HEK293 (cell line): ENCODE results near the gene COX7A2.

ENCODE experiments used
- CTCF ChIA-PET: fragments of 350-600 bp; formaldehyde crosslinking; extraction: SDS; loops from one replicate; lab custom pipeline; 2021; ENCODE audit warnings: antibody characterized with exemption; lab: Yijun Ruan, JAX
- POLR2A ChIA-PET: fragments of 300-600 bp; formaldehyde crosslinking; extraction: SDS; loops from one replicate; lab custom pipeline; 2020; ENCODE audit warnings: antibody characterized with exemption, inconsistent platforms; lab: Yijun Ruan, JAX
- H3K27ac ChIP-seq: fragments of 200-500 bp; sonication (Bioruptor generic); 2 replicates; pipeline ENCODE4 v1.5.1; 2014; ENCODE audit warnings: low read depth, low read length, control low read depth, inconsistent platforms; ENCODE audit errors: extremely low read depth
- H3K36me3 ChIP-seq, 2 experiments: fragments of 200-500 bp in 1 of 2; sonication (Bioruptor generic) in 1 of 2; 1 replicate in 1 of 2; 2 replicates in 1 of 2; pipeline ENCODE4 v1.5.1; 2014 to 2017; ENCODE audit warnings: inconsistent platforms in 2 of 2, low read length in 2 of 2; ENCODE audit not compliant: control insufficient read depth in 2 of 2, insufficient read depth in 1 of 2
- H3K4me1 ChIP-seq: fragments of 200-500 bp; sonication (Bioruptor generic); 2 replicates; pipeline ENCODE4 v1.5.1; 2014; ENCODE audit warnings: mild to moderate bottlenecking, low read length, inconsistent platforms; ENCODE audit not compliant: control insufficient read depth, insufficient read depth
- H3K4me3 ChIP-seq: 2 replicates; pipeline ENCODE4 v1.5.1; 2011; ENCODE audit warnings: low read depth, mild to moderate bottlenecking, control low read depth, low read length, moderate library complexity
- H3K9me3 ChIP-seq: fragments of 200-500 bp; sonication (Bioruptor generic); 2 replicates; pipeline ENCODE4 v1.5.1; 2014; ENCODE audit warnings: low read depth, low read length, inconsistent platforms; ENCODE audit not compliant: control insufficient read depth, insufficient read depth
- EGR2 ChIP-seq: fragments of 450-650 bp; formaldehyde crosslinking; IDR thresholded peaks from 2 replicates; pipeline ENCODE4 v1.5.1; 2016; ENCODE audit warnings: low read depth, missing biosample characterization, missing genetic modification characterization
- HOXD13 ChIP-seq: sonication (generic); formaldehyde crosslinking; IDR thresholded peaks from 2 replicates; pipeline ENCODE4 v1.8.0; 2022; ENCODE audit warnings: missing genetic modification reagents, borderline replicate concordance
- ZNF112 ChIP-seq: fragments of 450-650 bp; formaldehyde crosslinking; IDR thresholded peaks from 2 replicates; pipeline ENCODE4 v1.5.0; 2017; ENCODE audit warnings: missing biosample characterization, missing genetic modification characterization
- ZNF174 ChIP-seq: fragments of 450-650 bp; formaldehyde crosslinking; IDR thresholded peaks from 2 replicates; pipeline ENCODE4 v1.5.0; 2017; ENCODE audit warnings: missing biosample characterization, mild to moderate bottlenecking, missing genetic modification characterization
- ZNF292 ChIP-seq: fragments of 450-650 bp; formaldehyde crosslinking; IDR thresholded peaks from 2 replicates; pipeline ENCODE4 v1.5.1; 2016; ENCODE audit warnings: low read depth, missing biosample characterization, missing genetic modification characterization, borderline replicate concordance
- ZNF354C ChIP-seq: fragments of 450-650 bp; formaldehyde crosslinking; IDR thresholded peaks from 2 replicates; pipeline ENCODE4 v1.5.1; 2016; ENCODE audit warnings: missing biosample characterization, missing genetic modification characterization, low read depth, borderline replicate concordance
- ZNF404 ChIP-seq: fragments of 450-650 bp; formaldehyde crosslinking; IDR thresholded peaks from 2 replicates; pipeline ENCODE4 v1.5.1; 2017; ENCODE audit warnings: missing biosample characterization, missing genetic modification characterization
- ZNF521 ChIP-seq: fragments of 450-650 bp; formaldehyde crosslinking; IDR thresholded peaks from 2 replicates; pipeline ENCODE4 v1.5.1; 2017; ENCODE audit warnings: missing biosample characterization, mild to moderate bottlenecking, missing genetic modification characterization
- ZNF529 ChIP-seq: fragments of 450-650 bp; formaldehyde crosslinking; IDR thresholded peaks from 2 replicates; pipeline ENCODE4 v1.5.1; 2017; ENCODE audit warnings: missing genetic modification characterization, missing biosample characterization; ENCODE audit not compliant: insufficient replicate concordance
- ZNF544 ChIP-seq: fragments of 450-650 bp; formaldehyde crosslinking; IDR thresholded peaks from 2 replicates; pipeline ENCODE4 v1.5.0; 2017; ENCODE audit warnings: missing biosample characterization, missing genetic modification characterization
- ZNF561 ChIP-seq: fragments of 450-650 bp; IDR thresholded peaks from 2 replicates; pipeline ENCODE4 v1.5.1; 2018; ENCODE audit warnings: missing biosample characterization, missing genetic modification characterization, borderline replicate concordance
- ZNF571 ChIP-seq: fragments of 450-650 bp; formaldehyde crosslinking; IDR thresholded peaks from 2 replicates; pipeline ENCODE4 v1.5.0; 2017; ENCODE audit warnings: missing biosample characterization, missing genetic modification characterization
- ZNF785 ChIP-seq: fragments of 450-650 bp; formaldehyde crosslinking; IDR thresholded peaks from 2 replicates; pipeline ENCODE4 v1.5.1; 2016; ENCODE audit warnings: missing biosample characterization, missing genetic modification characterization
- TF ChIP-seq, protein P1 (sequence below): fragments of 450-650 bp; formaldehyde crosslinking; IDR thresholded peaks from 2 replicates; pipeline ENCODE4 v1.5.1; 2017; ENCODE audit warnings: missing biosample characterization, missing genetic modification characterization
- TF ChIP-seq, protein P2 (sequence below): fragments of 450-650 bp; formaldehyde crosslinking; IDR thresholded peaks from 2 replicates; pipeline ENCODE4 v1.5.1; 2016; ENCODE audit warnings: missing biosample characterization, missing genetic modification characterization
- TF ChIP-seq, protein P3 (sequence below): sonication (generic); formaldehyde crosslinking; IDR thresholded peaks from 2 replicates; pipeline ENCODE4 v1.8.1; 2022; ENCODE audit warnings: mild to moderate bottlenecking, moderate library complexity, missing genetic modification reagents
- TF ChIP-seq, protein P4 (sequence below): fragments of 450-650 bp; formaldehyde crosslinking; IDR thresholded peaks from 2 replicates; pipeline ENCODE4 v1.5.1; 2016; ENCODE audit warnings: missing biosample characterization, missing genetic modification characterization
- TF ChIP-seq, protein P5 (sequence below): IDR thresholded peaks from 2 replicates; pipeline ENCODE4 v1.6.1; 2011; ENCODE audit warnings: mild to moderate bottlenecking, low read depth, low read length, borderline replicate concordance
- TF ChIP-seq, protein P6 (sequence below): fragments of 450-650 bp; formaldehyde crosslinking; IDR thresholded peaks from 2 replicates; pipeline ENCODE4 v1.5.1; 2016; ENCODE audit warnings: missing biosample characterization, missing genetic modification characterization
- TF ChIP-seq, protein P7 (sequence below): fragments of 450-650 bp; formaldehyde crosslinking; optimal IDR thresholded peaks from 2 replicates; pipeline ENCODE3; 2016; ENCODE audit warnings: missing biosample characterization, mild to moderate bottlenecking, missing genetic modification characterization

Gene COX7A2

DNA sequence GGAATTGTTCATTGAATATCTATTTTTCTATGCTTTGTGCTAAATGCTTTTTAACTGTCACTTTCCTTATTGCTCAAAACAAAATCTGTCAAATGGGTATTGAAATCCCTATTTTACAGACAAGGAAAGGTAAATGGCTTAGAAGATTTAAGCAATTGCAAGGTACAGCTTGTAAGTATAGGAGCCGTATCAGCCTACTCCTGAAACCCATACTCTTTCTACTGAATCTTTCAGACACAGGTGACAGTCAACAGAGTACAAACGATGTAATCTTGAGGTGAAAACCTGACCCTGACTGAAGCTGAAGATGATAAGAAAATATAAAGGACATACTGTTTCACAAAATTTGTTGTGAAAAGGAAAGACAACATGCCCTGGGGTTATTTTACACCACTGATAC, 7.0 kb upstream of the COX7A2 start:
- ChIA-PET CTCF (interaction anchor here (0.7 to 4.9 kb wide), 4 partner anchors 15 to 296 kb away, joined by 3 to 22 read pairs (median 4); no protein-coding TSS in a partner anchor), POLR2A (interaction anchor here (0.9 kb wide), 1 partner anchor 12 kb away, joined by 3 read pairs; no protein-coding TSS in a partner anchor)
- Histone ChIP-seq H3K4me1 (no peaks in the 10 kb centered on the region), H3K4me3 (no peak overlapping the region), H3K36me3 (peaks cover 0 to 30% of the 10 kb centered on the region in 2 experiments; a peak in 1 of 3 replicates), H3K9me3 (no peaks in the 10 kb centered on the region), H3K27ac (no peak overlapping the region)
- TF ChIP-seq, protein P1, sequence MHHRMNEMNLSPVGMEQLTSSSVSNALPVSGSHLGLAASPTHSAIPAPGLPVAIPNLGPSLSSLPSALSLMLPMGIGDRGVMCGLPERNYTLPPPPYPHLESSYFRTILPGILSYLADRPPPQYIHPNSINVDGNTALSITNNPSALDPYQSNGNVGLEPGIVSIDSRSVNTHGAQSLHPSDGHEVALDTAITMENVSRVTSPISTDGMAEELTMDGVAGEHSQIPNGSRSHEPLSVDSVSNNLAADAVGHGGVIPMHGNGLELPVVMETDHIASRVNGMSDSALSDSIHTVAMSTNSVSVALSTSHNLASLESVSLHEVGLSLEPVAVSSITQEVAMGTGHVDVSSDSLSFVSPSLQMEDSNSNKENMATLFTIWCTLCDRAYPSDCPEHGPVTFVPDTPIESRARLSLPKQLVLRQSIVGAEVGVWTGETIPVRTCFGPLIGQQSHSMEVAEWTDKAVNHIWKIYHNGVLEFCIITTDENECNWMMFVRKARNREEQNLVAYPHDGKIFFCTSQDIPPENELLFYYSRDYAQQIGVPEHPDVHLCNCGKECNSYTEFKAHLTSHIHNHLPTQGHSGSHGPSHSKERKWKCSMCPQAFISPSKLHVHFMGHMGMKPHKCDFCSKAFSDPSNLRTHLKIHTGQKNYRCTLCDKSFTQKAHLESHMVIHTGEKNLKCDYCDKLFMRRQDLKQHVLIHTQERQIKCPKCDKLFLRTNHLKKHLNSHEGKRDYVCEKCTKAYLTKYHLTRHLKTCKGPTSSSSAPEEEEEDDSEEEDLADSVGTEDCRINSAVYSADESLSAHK = no peak
- TF ChIP-seq ZNF785 (tag by site-specific recombination) (no peak), ZNF354C (tag by site-specific recombination) (no peak), ZNF404 (tag by site-specific recombination) (no peak), ZNF292 (no peak), ZNF529 (tag by site-specific recombination) (no peak), ZNF561 (no peak)
- TF ChIP-seq, protein P2, sequence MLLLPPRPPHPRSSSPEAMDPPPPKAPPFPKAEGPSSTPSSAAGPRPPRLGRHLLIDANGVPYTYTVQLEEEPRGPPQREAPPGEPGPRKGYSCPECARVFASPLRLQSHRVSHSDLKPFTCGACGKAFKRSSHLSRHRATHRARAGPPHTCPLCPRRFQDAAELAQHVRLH (tag by site-specific recombination) = no peak
- TF ChIP-seq, protein P3, sequence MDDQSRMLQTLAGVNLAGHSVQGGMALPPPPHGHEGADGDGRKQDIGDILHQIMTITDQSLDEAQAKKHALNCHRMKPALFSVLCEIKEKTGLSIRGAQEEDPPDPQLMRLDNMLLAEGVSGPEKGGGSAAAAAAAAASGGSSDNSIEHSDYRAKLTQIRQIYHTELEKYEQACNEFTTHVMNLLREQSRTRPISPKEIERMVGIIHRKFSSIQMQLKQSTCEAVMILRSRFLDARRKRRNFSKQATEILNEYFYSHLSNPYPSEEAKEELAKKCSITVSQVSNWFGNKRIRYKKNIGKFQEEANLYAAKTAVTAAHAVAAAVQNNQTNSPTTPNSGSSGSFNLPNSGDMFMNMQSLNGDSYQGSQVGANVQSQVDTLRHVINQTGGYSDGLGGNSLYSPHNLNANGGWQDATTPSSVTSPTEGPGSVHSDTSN (CRISPR knock-in tag) = no peak
- TF ChIP-seq, protein P4, sequence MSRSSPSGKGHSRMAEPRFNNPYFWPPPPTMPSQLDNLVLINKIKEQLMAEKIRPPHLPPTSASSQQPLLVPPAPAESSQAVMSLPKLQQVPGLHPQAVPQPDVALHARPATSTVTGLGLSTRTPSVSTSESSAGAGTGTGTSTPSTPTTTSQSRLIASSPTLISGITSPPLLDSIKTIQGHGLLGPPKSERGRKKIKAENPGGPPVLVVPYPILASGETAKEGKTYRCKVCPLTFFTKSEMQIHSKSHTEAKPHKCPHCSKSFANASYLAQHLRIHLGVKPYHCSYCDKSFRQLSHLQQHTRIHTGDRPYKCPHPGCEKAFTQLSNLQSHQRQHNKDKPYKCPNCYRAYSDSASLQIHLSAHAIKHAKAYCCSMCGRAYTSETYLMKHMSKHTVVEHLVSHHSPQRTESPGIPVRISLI = no peak
- TF ChIP-seq, all 188 proteins: peak for 0

DNA sequence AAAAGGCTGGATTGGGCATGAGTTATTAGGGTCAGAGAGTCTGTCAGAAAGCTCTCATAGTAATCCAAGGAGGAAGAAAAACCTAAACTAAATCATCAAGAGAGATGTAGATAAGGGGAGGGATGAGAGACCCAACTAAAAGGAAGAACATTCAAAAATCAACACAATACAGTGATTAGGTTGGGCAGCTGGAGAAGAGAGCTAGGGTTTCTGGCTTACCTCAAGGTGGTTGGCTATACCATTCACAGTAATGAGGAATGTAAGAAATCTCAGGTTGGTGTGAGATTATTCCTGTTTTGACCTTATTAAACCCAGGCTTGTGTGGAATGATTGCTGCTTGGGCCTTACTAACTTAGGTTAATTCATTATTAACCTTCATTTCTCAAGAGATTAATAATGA, 6.2 kb upstream of the COX7A2 start:
- H3K36me3 ChIP-seq = peaks cover 0 to 23% of the 10 kb centered on the region in 2 experiments; a peak in 1 of 3 replicates
- no peaks in the 10 kb centered on the region for H3K9me3 ChIP-seq
- no peak for TF ChIP-seq EGR2 (tag by site-specific recombination)
- TF ChIP-seq, protein P5, sequence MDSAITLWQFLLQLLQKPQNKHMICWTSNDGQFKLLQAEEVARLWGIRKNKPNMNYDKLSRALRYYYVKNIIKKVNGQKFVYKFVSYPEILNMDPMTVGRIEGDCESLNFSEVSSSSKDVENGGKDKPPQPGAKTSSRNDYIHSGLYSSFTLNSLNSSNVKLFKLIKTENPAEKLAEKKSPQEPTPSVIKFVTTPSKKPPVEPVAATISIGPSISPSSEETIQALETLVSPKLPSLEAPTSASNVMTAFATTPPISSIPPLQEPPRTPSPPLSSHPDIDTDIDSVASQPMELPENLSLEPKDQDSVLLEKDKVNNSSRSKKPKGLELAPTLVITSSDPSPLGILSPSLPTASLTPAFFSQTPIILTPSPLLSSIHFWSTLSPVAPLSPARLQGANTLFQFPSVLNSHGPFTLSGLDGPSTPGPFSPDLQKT = no peak
- ChIA-PET POLR2A (interaction anchor here (0.9 kb wide), 1 partner anchor 13 kb away, joined by 3 read pairs; no protein-coding TSS in a partner anchor), CTCF (interaction anchor here (0.9 to 4.9 kb wide), 3 partner anchors 15 to 277 kb away, joined by 4 to 22 read pairs (median 4); no protein-coding TSS in a partner anchor)
- H3K4me1 ChIP-seq = no peaks in the 10 kb centered on the region
- H3K4me3 ChIP-seq = no peak overlapping the region
- no peak overlapping the region for H3K27ac ChIP-seq

DNA sequence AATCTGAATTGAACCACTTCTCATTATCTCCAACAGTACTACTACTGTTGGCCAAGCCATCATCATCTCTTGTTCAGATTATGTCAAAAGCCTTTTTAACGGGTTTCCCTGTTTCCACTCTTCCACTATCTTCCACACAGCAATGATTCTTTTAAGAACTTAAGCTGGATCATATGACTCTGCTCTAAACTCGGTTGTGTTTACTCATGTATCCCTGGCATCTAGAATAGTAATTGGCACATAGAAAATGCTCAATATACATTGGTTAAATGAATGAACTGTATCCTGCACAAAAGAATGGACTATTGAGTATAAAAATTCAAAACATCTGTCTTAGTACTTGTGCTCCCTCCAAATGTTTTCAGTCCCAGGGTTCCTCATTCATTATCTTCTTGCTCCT, 2.8 kb upstream of the COX7A2 start:
- Histone ChIP-seq H3K9me3 (no peaks in the 10 kb centered on the region), H3K4me1 (no peaks in the 10 kb centered on the region), H3K4me3 (no peak overlapping the region), H3K36me3 (peaks cover 0 to 8% of the 10 kb centered on the region in 2 experiments; a peak in 2 of 3 replicates), H3K27ac (no peak overlapping the region)
- POLR2A ChIA-PET = no interaction called here
- CTCF ChIA-PET = no interaction called here
- TF ChIP-seq ZNF544 (no peak), ZNF521 (tag by site-specific recombination) (no peak), ZNF571 (tag by site-specific recombination) (no peak), ZNF112 (tag by site-specific recombination) (no peak), ZNF174 (tag by site-specific recombination) (no peak), HOXD13 (CRISPR knock-in tag) (no peak)
- TF ChIP-seq, protein P6, sequence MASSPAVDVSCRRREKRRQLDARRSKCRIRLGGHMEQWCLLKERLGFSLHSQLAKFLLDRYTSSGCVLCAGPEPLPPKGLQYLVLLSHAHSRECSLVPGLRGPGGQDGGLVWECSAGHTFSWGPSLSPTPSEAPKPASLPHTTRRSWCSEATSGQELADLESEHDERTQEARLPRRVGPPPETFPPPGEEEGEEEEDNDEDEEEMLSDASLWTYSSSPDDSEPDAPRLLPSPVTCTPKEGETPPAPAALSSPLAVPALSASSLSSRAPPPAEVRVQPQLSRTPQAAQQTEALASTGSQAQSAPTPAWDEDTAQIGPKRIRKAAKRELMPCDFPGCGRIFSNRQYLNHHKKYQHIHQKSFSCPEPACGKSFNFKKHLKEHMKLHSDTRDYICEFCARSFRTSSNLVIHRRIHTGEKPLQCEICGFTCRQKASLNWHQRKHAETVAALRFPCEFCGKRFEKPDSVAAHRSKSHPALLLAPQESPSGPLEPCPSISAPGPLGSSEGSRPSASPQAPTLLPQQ (tag by site-specific recombination) = no peak
- TF ChIP-seq, protein P7, sequence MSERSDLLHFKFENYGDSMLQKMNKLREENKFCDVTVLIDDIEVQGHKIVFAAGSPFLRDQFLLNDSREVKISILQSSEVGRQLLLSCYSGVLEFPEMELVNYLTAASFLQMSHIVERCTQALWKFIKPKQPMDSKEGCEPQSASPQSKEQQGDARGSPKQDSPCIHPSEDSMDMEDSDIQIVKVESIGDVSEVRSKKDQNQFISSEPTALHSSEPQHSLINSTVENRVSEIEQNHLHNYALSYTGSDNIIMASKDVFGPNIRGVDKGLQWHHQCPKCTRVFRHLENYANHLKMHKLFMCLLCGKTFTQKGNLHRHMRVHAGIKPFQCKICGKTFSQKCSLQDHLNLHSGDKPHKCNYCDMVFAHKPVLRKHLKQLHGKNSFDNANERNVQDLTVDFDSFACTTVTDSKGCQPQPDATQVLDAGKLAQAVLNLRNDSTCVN (tag by site-specific recombination) = no peak
